Effector CD4-positive, alpha-beta T cell (primary cell): ENCODE data around the gene LETMD1.

Source experiments
- DNase-seq: peaks from one replicate; pipeline ENCODE4 v3.0.0-alpha.2; 2020

Gene LETMD1

DNA sequence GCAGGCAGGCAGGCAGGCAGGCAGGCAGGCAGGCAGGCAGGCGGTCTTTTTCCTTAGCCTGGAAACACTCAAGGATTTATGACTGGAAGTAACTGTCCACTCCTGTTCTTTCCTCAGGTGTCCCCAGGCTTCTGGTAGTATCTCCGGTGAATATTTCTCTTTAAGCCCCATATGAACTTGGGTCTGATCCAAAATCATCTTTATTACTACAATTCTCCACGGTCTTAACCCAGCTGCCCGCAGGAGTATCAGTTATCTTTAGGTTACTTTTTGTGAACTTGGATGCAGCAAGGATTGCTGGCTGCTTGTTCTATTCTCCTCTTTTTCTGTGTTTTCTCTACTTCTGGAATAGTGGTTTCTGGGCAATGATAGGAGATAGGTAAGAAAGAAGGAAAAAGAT is 32.0 kb downstream of the LETMD1 start:
- no peak for DNase-seq

DNA sequence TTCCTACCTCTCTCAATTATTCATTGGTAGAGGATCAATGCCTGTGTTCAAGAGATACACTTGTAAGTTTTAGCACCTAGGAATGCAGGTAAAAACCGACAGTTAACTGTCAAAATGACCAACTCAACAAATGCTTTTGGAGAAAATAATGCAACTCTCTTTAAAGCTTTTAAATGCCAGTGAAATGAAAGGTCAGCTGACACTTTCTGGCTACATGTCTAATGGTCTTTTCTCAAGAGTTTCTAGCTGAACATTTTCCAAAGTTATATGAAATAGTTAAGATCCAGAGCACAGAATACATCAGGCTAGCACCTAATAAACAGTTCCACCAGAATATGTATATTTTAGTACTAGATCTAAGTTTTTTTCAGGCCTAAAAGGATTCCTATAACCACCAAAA is 33.3 kb downstream of the LETMD1 start:
- no peak for DNase-seq

DNA sequence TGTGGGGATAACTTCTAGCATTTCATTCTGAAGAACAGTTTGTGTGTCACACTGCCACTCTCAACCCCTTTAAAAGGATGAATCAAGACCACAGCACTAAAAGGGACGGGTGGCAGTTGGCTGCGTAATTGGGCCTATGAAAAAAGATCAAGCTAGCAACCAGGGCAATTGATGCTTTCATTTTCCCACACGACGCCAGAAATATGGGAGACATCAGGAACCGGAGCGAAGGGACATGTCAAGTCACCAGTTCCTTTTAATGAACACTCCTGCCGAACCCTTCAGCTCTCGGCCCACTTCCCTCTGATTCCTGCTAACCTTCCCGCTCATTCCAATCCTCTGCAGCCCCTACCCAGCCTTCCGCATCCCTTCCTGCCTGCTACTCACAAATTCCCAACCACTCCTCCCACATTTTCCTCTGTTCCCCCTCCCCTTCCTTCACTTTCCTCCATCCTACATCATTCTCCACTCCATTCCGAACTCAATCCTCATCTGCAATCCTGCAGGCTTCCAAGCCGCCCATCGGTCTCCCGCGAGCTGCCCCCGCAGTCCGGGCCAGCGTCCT is 34.5 kb downstream of the LETMD1 start:
- no peak for DNase-seq

GRCh38 chr12:51083126-51083833 is 35.2 kb downstream of the LETMD1 start, which contains the start of gene CSRNP2:
Gene CSRNP2, minus strand, starts transcription at chr12:51083596. Its CDS starts 7,035 bp downstream, at chr12:51076561.
- DNase-seq: peak; percentile 92

DNA sequence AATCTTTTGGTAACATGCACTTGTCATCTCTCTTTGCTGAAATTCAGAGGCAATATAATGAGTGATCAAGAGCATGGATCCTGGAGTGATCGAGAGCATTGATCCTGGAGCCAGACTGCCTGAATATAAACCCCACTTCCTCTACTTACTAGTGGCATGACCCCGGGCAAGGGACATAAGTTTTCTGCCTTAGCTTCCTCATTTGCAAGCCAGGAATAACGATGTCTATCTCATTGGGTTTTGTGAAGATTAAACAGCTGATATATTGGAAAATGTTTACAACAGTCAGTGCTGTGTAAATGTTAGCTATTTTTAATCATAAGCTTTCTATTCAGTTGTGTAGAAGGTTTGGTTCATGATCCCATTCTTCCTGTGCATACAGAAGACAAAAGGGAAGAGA is 37.6 kb downstream of the LETMD1 start:
- DNase-seq: no peak

DNA sequence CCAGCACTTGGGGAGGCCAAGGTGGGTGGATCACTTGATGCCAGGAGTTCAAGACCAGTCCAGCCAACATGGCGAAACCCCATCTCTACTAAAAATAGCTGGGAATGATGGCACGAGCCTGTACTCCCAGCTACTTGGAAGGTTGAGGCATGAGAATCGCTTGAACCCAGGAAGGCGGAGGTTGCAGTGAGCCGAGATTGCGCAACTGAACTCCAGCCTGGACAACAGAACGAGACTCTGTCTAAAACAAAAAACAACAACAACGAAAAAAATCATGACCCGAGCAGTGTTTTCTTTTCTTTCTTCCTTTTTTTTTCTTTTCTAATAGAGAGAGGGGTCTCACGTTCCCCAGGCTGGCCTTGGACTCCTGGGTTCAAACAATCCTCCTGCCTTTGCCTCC is 38.8 kb downstream of the LETMD1 start:
- DNase-seq: no peak

- DNase-seq: no peak
These were observed 39.7 kb downstream of the LETMD1 start for GRCh38 chr12:51087818-51088217.

- DNase-seq: no peak
These were observed 42.6 kb downstream of the LETMD1 start for GRCh38 chr12:51090705-51091229.

GRCh38 chr12:51098611-51099010 is 50.5 kb downstream of the LETMD1 start:
- no peak for DNase-seq

- no peak for DNase-seq
These were observed 55.9 kb downstream of the LETMD1 start for GRCh38 chr12:51103977-51104376.

- DNase-seq: no peak
These were observed 60.0 kb downstream of the LETMD1 start for GRCh38 chr12:51108136-51108535.
